ENCODE measurements around the gene GLCCI1.

Gene GLCCI1

GRCh38 chr7:7968544-7969305 lies at the start of gene GLCCI1:
GLCCI1 (plus strand) TSS chr7:7968796; CDS start chr7:7969351, 555 bp downstream.
- DNase-seq: peak; percentile 75

- no peak for DNase-seq
Observed at GRCh38 chr7:7919449-7919945, 49.1 kb upstream of the GLCCI1 start.

- no peak for DNase-seq
Observed at GRCh38 chr7:7920056-7920455, 48.5 kb upstream of the GLCCI1 start.

- no peak for DNase-seq
Observed at GRCh38 chr7:7920481-7920880, 48.1 kb upstream of the GLCCI1 start.

GRCh38 chr7:7921830-7922229 lies 46.8 kb upstream of the GLCCI1 start:
- no peak for DNase-seq

GRCh38 chr7:7922684-7923385 lies 45.8 kb upstream of the GLCCI1 start:
- no peak for DNase-seq

GRCh38 chr7:7923818-7924217 lies 44.8 kb upstream of the GLCCI1 start:
- DNase-seq: no peak

GRCh38 chr7:7924303-7924702 lies 44.3 kb upstream of the GLCCI1 start:
- DNase-seq: no peak

GRCh38 chr7:7931626-7932025 lies 37.0 kb upstream of the GLCCI1 start:
- no peak for DNase-seq

GRCh38 chr7:7932553-7932952 lies 36.0 kb upstream of the GLCCI1 start:
- DNase-seq: no peak

- no peak for DNase-seq
Observed at GRCh38 chr7:7933915-7934526, 34.6 kb upstream of the GLCCI1 start.

GRCh38 chr7:7934945-7935344 lies 33.7 kb upstream of the GLCCI1 start:
- no peak for DNase-seq

- DNase-seq: no peak
Observed at GRCh38 chr7:7938471-7938870, 30.1 kb upstream of the GLCCI1 start.

- DNase-seq: no peak
Observed at GRCh38 chr7:7943951-7944350, 24.6 kb upstream of the GLCCI1 start.

GRCh38 chr7:7944619-7945282 lies 23.8 kb upstream of the GLCCI1 start:
- no peak for DNase-seq

- no peak for DNase-seq
Observed at GRCh38 chr7:7946486-7946885, 22.1 kb upstream of the GLCCI1 start.

GRCh38 chr7:7948232-7948631 lies 20.4 kb upstream of the GLCCI1 start:
- no peak for DNase-seq

GRCh38 chr7:7953806-7954205 lies 14.8 kb upstream of the GLCCI1 start:
- no peak for DNase-seq

- DNase-seq: no peak
Observed at GRCh38 chr7:7956531-7957128, 12.0 kb upstream of the GLCCI1 start.

- no peak for DNase-seq
Observed at GRCh38 chr7:7957513-7957912, 11.1 kb upstream of the GLCCI1 start.

GRCh38 chr7:7959979-7960670 lies 8.5 kb upstream of the GLCCI1 start:
- DNase-seq: no peak

- DNase-seq: no peak
Observed at GRCh38 chr7:7962851-7963250, 5.7 kb upstream of the GLCCI1 start.
